NT2/D1 (cell line): Measurements from ENCODE around the gene HNMT.

Experiments
- SUZ12 ChIP-seq: IDR thresholded peaks from 2 replicates; pipeline ENCODE4 v1.6.1; 2011; ENCODE audit not compliant: insufficient read length, insufficient read depth; ENCODE audit errors: extremely low read depth
- YY1 ChIP-seq: IDR thresholded peaks from 2 replicates; pipeline ENCODE4 v1.6.1; 2011; ENCODE audit not compliant: insufficient read length, insufficient read depth
- ZNF274 ChIP-seq: IDR thresholded peaks from 2 replicates; pipeline ENCODE4 v1.6.1; 2011; ENCODE audit warnings: mild to moderate bottlenecking, low read depth, low read length

GRCh38 chr2:137991078-137991477, 26.8 kb downstream of the HNMT start:
- no peak for TF ChIP-seq ZNF274
- no peak for TF ChIP-seq SUZ12
- no peak for TF ChIP-seq YY1
